ENCODE measurements around the gene RBM6. TPM values are rescaled to one million over a fixed set of nuclear protein-coding genes. Genes with fewer than 3 reads are reported as not detected.

Gene RBM6
- total RNA-seq, 2 donors from 2014 or later, result 123 to 146 TPM

DNA sequence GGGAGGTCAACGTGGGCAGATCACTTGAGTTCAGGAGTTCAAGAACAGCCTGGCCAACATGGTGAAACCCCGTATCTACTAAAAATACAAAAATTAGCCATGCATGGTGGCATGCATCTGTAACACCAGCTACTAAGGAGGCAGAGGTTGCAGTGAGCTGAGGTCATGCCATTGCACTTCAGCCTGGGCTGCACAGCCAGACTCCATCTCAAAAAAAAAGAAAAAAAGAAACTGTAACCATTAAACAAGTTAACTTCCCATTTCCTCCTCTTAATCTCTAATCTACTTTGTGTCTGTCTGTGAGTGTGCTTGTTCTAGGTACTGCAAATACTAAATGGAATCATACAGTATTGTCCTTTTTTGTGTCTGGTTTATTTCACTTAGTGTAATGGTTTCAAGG is 2.7 kb downstream of the RBM6 start:
- H3K9me3 ChIP-seq, result no peaks in the 10 kb centered on the region
- H3K27me3 ChIP-seq, result no peaks in the 10 kb centered on the region
- TF ChIP-seq POLR2A (IDR thresholded peaks at IDR 0.05), result no peak
- TF ChIP-seq, protein P1, sequence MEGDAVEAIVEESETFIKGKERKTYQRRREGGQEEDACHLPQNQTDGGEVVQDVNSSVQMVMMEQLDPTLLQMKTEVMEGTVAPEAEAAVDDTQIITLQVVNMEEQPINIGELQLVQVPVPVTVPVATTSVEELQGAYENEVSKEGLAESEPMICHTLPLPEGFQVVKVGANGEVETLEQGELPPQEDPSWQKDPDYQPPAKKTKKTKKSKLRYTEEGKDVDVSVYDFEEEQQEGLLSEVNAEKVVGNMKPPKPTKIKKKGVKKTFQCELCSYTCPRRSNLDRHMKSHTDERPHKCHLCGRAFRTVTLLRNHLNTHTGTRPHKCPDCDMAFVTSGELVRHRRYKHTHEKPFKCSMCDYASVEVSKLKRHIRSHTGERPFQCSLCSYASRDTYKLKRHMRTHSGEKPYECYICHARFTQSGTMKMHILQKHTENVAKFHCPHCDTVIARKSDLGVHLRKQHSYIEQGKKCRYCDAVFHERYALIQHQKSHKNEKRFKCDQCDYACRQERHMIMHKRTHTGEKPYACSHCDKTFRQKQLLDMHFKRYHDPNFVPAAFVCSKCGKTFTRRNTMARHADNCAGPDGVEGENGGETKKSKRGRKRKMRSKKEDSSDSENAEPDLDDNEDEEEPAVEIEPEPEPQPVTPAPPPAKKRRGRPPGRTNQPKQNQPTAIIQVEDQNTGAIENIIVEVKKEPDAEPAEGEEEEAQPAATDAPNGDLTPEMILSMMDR (IDR thresholded peaks at IDR 0.05), result no peak
- peaks cover 15% of the 10 kb centered on the region for H3K4me1 ChIP-seq
- no peak overlapping the region for H3K4me3 ChIP-seq
- 69 to 77% methylated on average over 2 of the region's 2 CpGs for WGBS, 2 donors
- no peaks in the 10 kb centered on the region for H3K36me3 ChIP-seq (replicated peaks in 1 of 2; ENCODE audit: insufficient read depth in 1 of 2, low read depth in 2 of 2)
- no peak overlapping the region for H3K27ac ChIP-seq
- ATAC-seq, result no peak
- DNase-seq, result no peak
- intact Hi-C loops (cut with DNase I), result no loop called here

DNA sequence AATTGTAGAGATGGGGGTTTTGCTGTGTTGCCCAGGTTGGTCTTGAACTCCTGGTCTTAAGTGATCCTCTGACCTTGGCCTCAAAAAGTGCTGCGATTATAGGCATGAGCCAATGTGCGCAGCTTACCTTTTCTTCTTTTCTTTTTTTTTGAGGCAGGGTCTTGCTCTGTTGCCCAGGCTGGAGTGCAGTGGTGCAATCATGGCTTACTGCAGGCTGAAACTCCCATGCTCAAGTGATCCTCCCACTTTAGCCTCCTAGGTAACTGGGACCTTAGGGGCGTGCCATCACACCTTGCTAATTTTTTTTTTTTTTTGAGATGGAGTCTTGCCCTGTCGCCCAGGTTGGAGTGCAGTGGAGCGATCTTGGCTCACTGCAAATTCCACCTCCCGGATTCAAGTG is 13.0 kb downstream of the RBM6 start:
- Histone ChIP-seq H3K36me3 (replicated peaks in 1 of 2; ENCODE audit: insufficient read depth in 1 of 2, low read depth in 2 of 2) (no peaks in the 10 kb centered on the region), H3K4me3 (no peak overlapping the region), H3K4me1 (peaks cover 4% of the 10 kb centered on the region), H3K27ac (no peak overlapping the region), H3K9me3 (no peaks in the 10 kb centered on the region), H3K27me3 (no peaks in the 10 kb centered on the region)
- intact Hi-C loops (cut with DNase I), result no loop called here
- 88 to 89% methylated on average over 6 of the region's 6 CpGs for WGBS, 2 donors
- TF ChIP-seq POLR2A (IDR thresholded peaks at IDR 0.05), result no peak
- TF ChIP-seq, protein P1 (IDR thresholded peaks at IDR 0.05), result no peak
- ATAC-seq (no peak), DNase-seq (no peak)

DNA sequence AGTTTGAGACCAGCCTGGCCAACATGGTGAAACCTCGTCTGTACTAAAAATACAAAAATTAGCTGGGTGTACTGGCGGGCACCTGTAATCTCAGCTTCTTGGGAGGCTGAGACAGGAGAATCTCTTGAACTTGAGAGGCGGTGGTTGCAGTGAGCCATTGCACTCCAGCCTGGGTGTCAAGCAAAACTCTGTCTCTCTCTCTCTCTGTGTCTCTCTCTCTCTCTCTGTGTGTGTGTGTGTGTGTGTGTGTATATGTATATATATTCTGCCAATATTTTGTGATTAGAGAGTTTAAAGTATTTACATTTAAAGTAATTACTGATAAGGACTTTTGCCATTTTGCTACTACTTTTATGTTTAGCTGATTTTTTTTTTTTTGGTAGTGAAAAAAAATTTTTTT is 15.7 kb downstream of the RBM6 start:
- Histone ChIP-seq H3K27ac (no peak overlapping the region), H3K9me3 (no peaks in the 10 kb centered on the region), H3K4me1 (peaks cover 14% of the 10 kb centered on the region), H3K36me3 (replicated peaks in 1 of 2; ENCODE audit: insufficient read depth in 1 of 2, low read depth in 2 of 2) (no peaks in the 10 kb centered on the region), H3K4me3 (no peak overlapping the region), H3K27me3 (no peaks in the 10 kb centered on the region)
- ATAC-seq (no peak), DNase-seq (no peak)
- WGBS, 2 donors, result 93 to 96% methylated on average over 3 of the region's 3 CpGs
- intact Hi-C loops (cut with DNase I), result no loop called here
- TF ChIP-seq POLR2A (IDR thresholded peaks at IDR 0.05), result no peak
- TF ChIP-seq, protein P1 (IDR thresholded peaks at IDR 0.05), result no peak

DNA sequence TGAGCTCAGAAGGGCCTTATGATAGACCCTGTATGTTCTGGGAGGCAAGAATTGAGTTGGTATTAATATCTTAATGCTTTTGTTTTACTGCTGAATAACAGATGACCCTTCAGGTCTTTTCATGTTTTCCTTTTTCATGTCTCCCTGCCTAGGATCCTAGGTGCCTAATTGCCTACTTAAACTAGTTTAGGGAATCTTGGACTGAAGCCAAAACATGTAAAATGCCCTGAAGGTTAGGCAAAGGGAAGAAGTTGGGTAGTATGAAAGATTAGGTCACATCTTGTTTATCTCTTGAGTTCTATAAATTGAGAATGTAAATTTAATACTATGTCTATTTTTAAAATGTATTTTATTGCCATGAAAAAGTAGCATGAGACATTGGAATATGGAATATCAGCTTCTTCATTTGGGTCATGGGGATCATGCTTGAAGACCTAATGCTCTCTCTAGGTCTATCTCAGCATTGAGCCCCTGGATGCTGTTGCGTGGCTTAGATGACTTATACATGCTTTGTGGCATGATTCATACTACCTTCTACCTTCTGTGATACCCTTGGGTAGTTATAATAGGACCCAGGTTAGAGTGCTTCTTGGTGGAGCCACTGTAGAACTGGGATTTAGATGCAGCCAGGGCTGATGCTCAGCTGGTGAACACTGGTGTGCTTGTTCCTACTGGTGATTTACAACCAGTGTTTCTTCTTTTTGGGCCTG is 26.4 kb downstream of the RBM6 start:
- no peaks in the 10 kb centered on the region for H3K27me3 ChIP-seq
- WGBS, 2 donors, result 94% methylated on average over 1 of the region's 1 CpG
- H3K4me1 ChIP-seq, result peaks cover 17% of the 10 kb centered on the region
- intact Hi-C loops (cut with DNase I), result no loop called here
- no peak overlapping the region for H3K4me3 ChIP-seq
- ATAC-seq (no peak), DNase-seq (no peak)
- H3K9me3 ChIP-seq, result no peaks in the 10 kb centered on the region
- TF ChIP-seq POLR2A (IDR thresholded peaks at IDR 0.05), result no peak
- TF ChIP-seq, protein P1 (IDR thresholded peaks at IDR 0.05), result no peak
- no peak overlapping the region for H3K27ac ChIP-seq
- H3K36me3 ChIP-seq (replicated peaks in 1 of 2; ENCODE audit: insufficient read depth in 1 of 2, low read depth in 2 of 2), result peaks cover 0 to 3% of the 10 kb centered on the region in 2 donors

DNA sequence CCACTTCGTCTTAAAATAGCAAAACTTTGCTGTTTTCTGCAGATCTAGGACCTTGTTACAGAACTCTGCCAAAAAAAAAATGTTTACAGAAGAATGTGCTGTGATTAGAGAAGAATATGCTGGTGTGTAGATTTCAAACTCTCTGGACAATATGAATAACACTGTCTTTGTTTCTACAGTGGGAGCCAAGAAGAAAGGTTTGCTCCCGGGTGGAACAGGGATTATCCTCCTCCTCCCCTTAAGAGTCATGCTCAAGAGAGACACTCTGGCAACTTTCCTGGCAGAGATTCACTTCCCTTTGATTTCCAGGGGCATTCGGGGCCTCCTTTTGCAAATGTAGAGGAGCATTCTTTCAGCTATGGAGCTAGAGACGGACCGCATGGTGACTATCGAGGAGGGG is 27.3 kb downstream of the RBM6 start:
- Histone ChIP-seq H3K9me3 (no peaks in the 10 kb centered on the region), H3K27ac (no peak overlapping the region), H3K36me3 (replicated peaks in 1 of 2; ENCODE audit: insufficient read depth in 1 of 2, low read depth in 2 of 2) (peaks cover 0 to 5% of the 10 kb centered on the region in 2 donors), H3K4me3 (no peak overlapping the region), H3K4me1 (peaks cover 17% of the 10 kb centered on the region), H3K27me3 (no peaks in the 10 kb centered on the region)
- intact Hi-C loops (cut with DNase I), result no loop called here
- 69 to 79% methylated on average over 6 of the region's 6 CpGs for WGBS, 2 donors
- DNase-seq (no peak), ATAC-seq (no peak)
- no peak for TF ChIP-seq POLR2A (IDR thresholded peaks at IDR 0.05)
- TF ChIP-seq, protein P1 (IDR thresholded peaks at IDR 0.05), result no peak

Data from body of pancreas (tissue), 4 donors.